ENCODE results near the gene CHSY3.

- TF ChIP-seq, protein P1, sequence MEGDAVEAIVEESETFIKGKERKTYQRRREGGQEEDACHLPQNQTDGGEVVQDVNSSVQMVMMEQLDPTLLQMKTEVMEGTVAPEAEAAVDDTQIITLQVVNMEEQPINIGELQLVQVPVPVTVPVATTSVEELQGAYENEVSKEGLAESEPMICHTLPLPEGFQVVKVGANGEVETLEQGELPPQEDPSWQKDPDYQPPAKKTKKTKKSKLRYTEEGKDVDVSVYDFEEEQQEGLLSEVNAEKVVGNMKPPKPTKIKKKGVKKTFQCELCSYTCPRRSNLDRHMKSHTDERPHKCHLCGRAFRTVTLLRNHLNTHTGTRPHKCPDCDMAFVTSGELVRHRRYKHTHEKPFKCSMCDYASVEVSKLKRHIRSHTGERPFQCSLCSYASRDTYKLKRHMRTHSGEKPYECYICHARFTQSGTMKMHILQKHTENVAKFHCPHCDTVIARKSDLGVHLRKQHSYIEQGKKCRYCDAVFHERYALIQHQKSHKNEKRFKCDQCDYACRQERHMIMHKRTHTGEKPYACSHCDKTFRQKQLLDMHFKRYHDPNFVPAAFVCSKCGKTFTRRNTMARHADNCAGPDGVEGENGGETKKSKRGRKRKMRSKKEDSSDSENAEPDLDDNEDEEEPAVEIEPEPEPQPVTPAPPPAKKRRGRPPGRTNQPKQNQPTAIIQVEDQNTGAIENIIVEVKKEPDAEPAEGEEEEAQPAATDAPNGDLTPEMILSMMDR (conservative IDR thresholded peaks at IDR 0.05; ENCODE audit: low read depth in 2 of 2) = no peak
- no peak for TF ChIP-seq EZH2phosphoT487 (IDR thresholded peaks at IDR 0.05; ENCODE audit: unreplicated experiment)
These were observed 107.7 kb downstream of the CHSY3 start for GRCh38 chr5:130011986-130012385.

Measured in GM23338 (cell line).